Measurements from ENCODE around the gene TEAD1. TPM values are rescaled to one million over a fixed set of nuclear protein-coding genes. Genes with fewer than 3 reads are reported as not detected.
A peak's percentile ranks its signal among the peaks of the same experiment; 100 is the strongest.

Gene TEAD1
- polyA plus RNA-seq, 1 experiment: 113 TPM

DNA sequence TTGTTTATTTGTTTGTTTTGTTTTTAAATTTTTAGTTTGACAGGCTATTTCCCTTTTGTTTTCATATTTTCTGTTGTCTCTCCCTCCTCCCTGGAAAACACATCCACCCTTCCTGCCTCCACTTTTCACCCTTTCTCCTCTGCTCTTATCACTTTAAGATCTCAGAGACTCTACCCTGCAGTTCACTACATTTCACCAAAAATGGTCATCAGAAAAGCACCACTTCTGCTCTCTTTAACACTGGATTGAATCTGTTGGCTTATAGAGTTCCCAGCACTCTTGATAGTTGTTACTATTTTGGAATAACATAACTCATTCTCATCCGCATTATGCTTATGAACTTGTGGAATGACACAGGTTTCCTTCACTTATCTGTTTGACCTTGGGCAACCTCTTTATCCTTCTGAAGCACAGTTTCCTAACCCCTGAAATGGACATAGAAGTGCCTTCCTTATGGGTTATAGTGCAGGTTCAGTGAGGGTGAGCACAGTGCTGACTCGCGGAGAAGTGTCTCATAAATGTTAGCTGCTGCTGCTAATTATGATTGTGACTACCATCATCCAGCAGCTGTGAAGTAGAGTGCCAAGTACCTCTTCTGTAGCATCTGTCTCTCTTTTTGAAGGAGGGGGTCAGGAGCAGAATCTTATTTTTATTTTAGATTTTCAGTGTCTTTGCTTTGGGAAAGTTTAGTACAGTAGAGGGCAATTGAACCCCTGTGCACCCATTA, 15.0 kb downstream of the TEAD1 start:
- ChIA-PET POLR2A (no interaction called here), CTCF (no interaction called here)
- Histone ChIP-seq H3K4me3 (ENCODE audit: low read depth, low read length) (no peak overlapping the region), H3K9me3 (ENCODE audit: control insufficient read depth, insufficient read depth, low read length) (no peaks in the 10 kb centered on the region), H3K27ac (ENCODE audit: low read depth, low read length) (no peak overlapping the region), H3K27me3 (ENCODE audit: control insufficient read depth, insufficient read depth, low read length) (no peaks in the 10 kb centered on the region)
- no peak for DNase-seq (ENCODE audit: low read depth, low spot score)
- no peak for TF ChIP-seq CTCF (IDR thresholded peaks at IDR 0.05; ENCODE audit: low read depth, low read length)

GRCh38 chr11:12690663-12691062, 16.4 kb downstream of the TEAD1 start:
- CTCF ChIA-PET: no interaction called here
- H3K27ac ChIP-seq (ENCODE audit: low read depth, low read length): no peak overlapping the region
- DNase-seq (ENCODE audit: low read depth, low spot score): no peak
- H3K9me3 ChIP-seq (ENCODE audit: control insufficient read depth, insufficient read depth, low read length): no peaks in the 10 kb centered on the region
- no peak for TF ChIP-seq CTCF (IDR thresholded peaks at IDR 0.05; ENCODE audit: low read depth, low read length)
- H3K4me3 ChIP-seq (ENCODE audit: low read depth, low read length): no peak overlapping the region
- POLR2A ChIA-PET: interaction anchor here (1.6 kb wide), 1 partner anchor 12 kb away, joined by 4 read pairs; no protein-coding TSS in a partner anchor
- no peaks in the 10 kb centered on the region for H3K27me3 ChIP-seq (ENCODE audit: control insufficient read depth, insufficient read depth, low read length)

- Histone ChIP-seq H3K4me3 (ENCODE audit: low read depth, low read length) (no peak overlapping the region), H3K27me3 (ENCODE audit: control insufficient read depth, insufficient read depth, low read length) (no peaks in the 10 kb centered on the region), H3K9me3 (ENCODE audit: control insufficient read depth, insufficient read depth, low read length) (no peaks in the 10 kb centered on the region), H3K27ac (ENCODE audit: low read depth, low read length) (no peak overlapping the region)
- no peak for DNase-seq (ENCODE audit: low read depth, low spot score)
- ChIA-PET CTCF (interaction anchor here (0.8 to 1.9 kb wide), 8 partner anchors 13 to 403 kb away, joined by 3 to 9 read pairs (median 4); no protein-coding TSS in a partner anchor), POLR2A (interaction anchor here (0.6 to 2.1 kb wide), 4 partner anchors 11 to 372 kb away, joined by 3 to 8 read pairs (median 4); no protein-coding TSS in a partner anchor)
- TF ChIP-seq CTCF (IDR thresholded peaks at IDR 0.05; ENCODE audit: low read depth, low read length): no peak
Measured at GRCh38 chr11:12691473-12691872, 17.3 kb downstream of the TEAD1 start.

GRCh38 chr11:12692229-12693075, 18.2 kb downstream of the TEAD1 start:
- H3K4me3 ChIP-seq (ENCODE audit: low read depth, low read length): peak overlapping the region; percentile 31
- DNase-seq (ENCODE audit: low read depth, low spot score): peak; percentile 83
- POLR2A ChIA-PET: interaction anchor here (0.8 to 2.1 kb wide), 8 partner anchors 12 to 406 kb away, joined by 3 to 8 read pairs (median 3); partner anchors contain the start of genes PARVA and TEAD1

More at GRCh38 chr11:12692229-12693075, 18.2 kb downstream of the TEAD1 start:
- H3K27ac ChIP-seq (ENCODE audit: low read depth, low read length): peak overlapping the region; percentile 97
- no peaks in the 10 kb centered on the region for H3K9me3 ChIP-seq (ENCODE audit: control insufficient read depth, insufficient read depth, low read length)
- H3K27me3 ChIP-seq (ENCODE audit: control insufficient read depth, insufficient read depth, low read length): no peaks in the 10 kb centered on the region
- TF ChIP-seq CTCF (IDR thresholded peaks at IDR 0.05; ENCODE audit: low read depth, low read length): peak; percentile 7; the same call in 1 of the 2 replicates
- CTCF ChIA-PET: interaction anchor here (0.6 to 1.9 kb wide), 10 partner anchors 13 to 406 kb away, joined by 3 to 9 read pairs (median 4); no protein-coding TSS in a partner anchor

Measured in AG04450 (cell line).